ENCODE results near the gene CCNB2. TPM values are rescaled to one million over a fixed set of nuclear protein-coding genes. Genes with fewer than 3 reads are reported as not detected.

The CCNB2 gene
- total and polyA plus RNA-seq, 2 of the 8 experiments (the other 6 are each of a cell fraction or from before 2014, with no cell fraction given), result 70.7 to 92.1 TPM

DNA sequence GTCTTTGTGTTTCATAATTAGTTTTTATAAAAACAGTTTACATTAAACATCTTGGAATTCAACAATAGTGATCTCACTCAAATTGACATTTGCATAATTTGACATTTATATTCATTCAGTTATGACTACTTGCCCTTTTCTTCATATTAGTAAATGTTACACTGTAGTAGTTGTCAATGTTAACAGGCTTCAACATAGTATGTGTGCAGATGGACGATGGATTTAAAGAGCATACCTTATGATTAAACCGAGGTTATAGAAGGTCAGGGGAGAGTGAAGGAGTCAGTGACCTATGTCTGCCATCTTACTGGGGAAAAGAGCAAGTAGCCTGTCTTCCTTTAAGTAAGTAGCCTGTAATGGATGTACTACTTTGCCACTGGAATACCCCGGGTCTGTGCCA lies 8.5 kb upstream of the CCNB2 start:
- Histone ChIP-seq H3K18ac (ENCODE audit: extremely low read depth, low read length) (no peak overlapping the region), H4K5ac (ENCODE audit: insufficient read length, low read depth, low read length) (no peak overlapping the region), H4K20me1 (replicated peaks in 1 of 2; ENCODE audit: control insufficient read depth in 1 of 2, insufficient read depth in 2 of 2, low read length in 2 of 2) (peaks cover 0 to 2% of the 10 kb centered on the region in 2 experiments), H2AFZ (ENCODE audit: low read length) (no peak overlapping the region), H3K4ac (replicated peaks; ENCODE audit: insufficient read length, low read depth, low read length) (no peak overlapping the region), H3K4me3 (ENCODE audit: extremely low read depth in 1 of 4, insufficient read depth in 2 of 4, low read depth in 3 of 4, low read length in 4 of 4) (no peak overlapping the region), H2BK12ac (ENCODE audit: low read depth, low read length) (no peak overlapping the region), H3K14ac (ENCODE audit: insufficient read length) (no peak overlapping the region), H3K79me2 (ENCODE audit: control insufficient read depth in 1 of 2, insufficient read depth in 2 of 2, low read length in 2 of 2) (no peaks in the 10 kb centered on the region), H2BK20ac (ENCODE audit: low read length) (no peak overlapping the region), H4K91ac (replicated peaks; ENCODE audit: insufficient read length, low read length) (no peak overlapping the region), H3K79me1 (ENCODE audit: low read depth, low read length) (no peaks in the 10 kb centered on the region), H3K4me1 (replicated peaks in 1 of 4; ENCODE audit: control insufficient read depth in 3 of 4, insufficient read depth in 4 of 4, low read length in 3 of 4) (no peaks in the 10 kb centered on the region), H2BK120ac (replicated peaks; ENCODE audit: low read depth, low read length) (no peak overlapping the region), H2BK5ac (ENCODE audit: low read depth, low read length) (no peak overlapping the region), H2BK15ac (ENCODE audit: low read length) (no peak overlapping the region), H3K36me3 (ENCODE audit: control insufficient read depth in 2 of 4, insufficient read depth in 4 of 4, low read length in 3 of 4) (peaks cover 0 to 43% (median 20%) of the 10 kb centered on the region in 4 experiments; a peak in 6 of 8 replicates), H3K27ac (ENCODE audit: low read depth, low read length) (no peak overlapping the region), H3K27me3 (replicated peaks in 1 of 4; ENCODE audit: control insufficient read depth in 3 of 4, extremely low read depth in 1 of 4, insufficient read depth in 3 of 4, low read length in 3 of 4) (no peaks in the 10 kb centered on the region), H3K23me2 (ENCODE audit: low read depth, low read length) (no peaks in the 10 kb centered on the region), H3K56ac (replicated peaks; ENCODE audit: insufficient read length, low read depth, low read length) (no peak overlapping the region), H4K8ac (ENCODE audit: extremely low read depth, insufficient read depth, low read length) (no peak overlapping the region), H2AK5ac (ENCODE audit: low read depth, low read length) (no peak overlapping the region), H3K23ac (ENCODE audit: insufficient read length) (no peak overlapping the region), H3K4me2 (ENCODE audit: insufficient read depth in 1 of 2, low read depth in 2 of 2, low read length in 2 of 2) (no peak overlapping the region), H3K9me3 (ENCODE audit: insufficient read depth in 2 of 2, low read depth in 1 of 2, low read length in 1 of 2) (no peaks in the 10 kb centered on the region), H3K9ac (replicated peaks in 1 of 4; ENCODE audit: extremely low read depth in 1 of 4, low read depth in 3 of 4, low read length in 3 of 4) (no peak overlapping the region)
- CTCF ChIA-PET (ENCODE audit: partially characterized antibody), result interaction anchor here (1.5 kb wide), 1 partner anchor 11 kb away, joined by 3 read pairs; no protein-coding TSS in a partner anchor
- TF ChIP-seq EZH2 (IDR thresholded peaks at IDR 0.05; ENCODE audit: low read depth, low read length, severe bottlenecking) (no peak), HDAC2 (IDR thresholded peaks at IDR 0.05; ENCODE audit: borderline replicate concordance in 1 of 2, low read depth in 2 of 2, low read length in 2 of 2) (no peak), SP4 (IDR thresholded peaks at IDR 0.05; ENCODE audit: low read length) (no peak), MAX (IDR thresholded peaks at IDR 0.05) (no peak), ZNF274 (IDR thresholded peaks at IDR 0.05; ENCODE audit: borderline replicate concordance, extremely low read depth, low read length) (no peak), CBX5 (IDR thresholded peaks at IDR 0.05; ENCODE audit: low read depth, low read length) (no peak), KDM4A (IDR thresholded peaks at IDR 0.05; ENCODE audit: low read depth, low read length, severe bottlenecking) (no peak)
- 98% methylated on average over 3 of the region's 3 CpGs; no CpG with 5 or more reads in 1 of the 2 experiments for WGBS, 2 experiments (ENCODE audit: extremely low coverage in 1 of 2, insufficient coverage in 1 of 2, insufficient read length in 1 of 2, insufficient replicate concordance in 2 of 2, low coverage in 1 of 2, low lambda C conversion rate in 2 of 2, missing lambda C conversion rate in 1 of 2)
- DNase-seq (ENCODE audit: low read depth in 1 of 2, low spot score in 2 of 2) (no peak), FAIRE-seq (no peak)
- POLR2A ChIA-PET (ENCODE audit: partially characterized antibody), result no interaction called here
